ENCODE measurements around the gene SLC2A9.

Gene SLC2A9

GRCh38 chr4:9952415-9952950, 68.8 kb downstream of the SLC2A9 start:
- no peak for DNase-seq

GRCh38 chr4:9949573-9949972, 71.7 kb downstream of the SLC2A9 start:
- DNase-seq: no peak

GRCh38 chr4:9947168-9948062, 73.9 kb downstream of the SLC2A9 start:
- no peak for DNase-seq

- DNase-seq: no peak
These were observed 75.1 kb downstream of the SLC2A9 start for GRCh38 chr4:9946170-9946569.

GRCh38 chr4:9944431-9945425, 76.6 kb downstream of the SLC2A9 start:
- no peak for DNase-seq

GRCh38 chr4:9943761-9944160, 77.5 kb downstream of the SLC2A9 start:
- DNase-seq: no peak

- no peak for DNase-seq
These were observed 78.2 kb downstream of the SLC2A9 start for GRCh38 chr4:9942921-9943600.

GRCh38 chr4:9942139-9942538, 79.2 kb downstream of the SLC2A9 start:
- no peak for DNase-seq

GRCh38 chr4:9940041-9940440, 81.3 kb downstream of the SLC2A9 start:
- DNase-seq: no peak

- DNase-seq: no peak
These were observed 82.4 kb downstream of the SLC2A9 start for GRCh38 chr4:9938933-9939332.

GRCh38 chr4:9937078-9937477, 84.2 kb downstream of the SLC2A9 start:
- DNase-seq: no peak

- DNase-seq: no peak
These were observed 85.1 kb downstream of the SLC2A9 start for GRCh38 chr4:9936129-9936644.

- DNase-seq: no peak
These were observed 87.3 kb downstream of the SLC2A9 start for GRCh38 chr4:9933956-9934355.

- no peak for DNase-seq
These were observed 88.1 kb downstream of the SLC2A9 start for GRCh38 chr4:9933184-9933583.

GRCh38 chr4:9932771-9933170, 88.5 kb downstream of the SLC2A9 start:
- no peak for DNase-seq

GRCh38 chr4:9931146-9931545, 90.2 kb downstream of the SLC2A9 start:
- DNase-seq: no peak

- no peak for DNase-seq
These were observed 92.2 kb downstream of the SLC2A9 start for GRCh38 chr4:9929111-9929510.

GRCh38 chr4:9927341-9928007, 93.8 kb downstream of the SLC2A9 start:
- no peak for DNase-seq

- no peak for DNase-seq
These were observed 94.7 kb downstream of the SLC2A9 start for GRCh38 chr4:9926586-9926985.

GRCh38 chr4:9925750-9926439, 95.4 kb downstream of the SLC2A9 start:
- DNase-seq: no peak

- no peak for DNase-seq
These were observed 96.5 kb downstream of the SLC2A9 start for GRCh38 chr4:9924750-9925149.
